ENCODE results near the gene TMEM242. TPM values are rescaled to one million over a fixed set of nuclear protein-coding genes. Genes with fewer than 3 reads are reported as not detected.

TMEM242 gene
- total RNA-seq, 1 donor from 2014 or later, result 12.4 TPM

DNA sequence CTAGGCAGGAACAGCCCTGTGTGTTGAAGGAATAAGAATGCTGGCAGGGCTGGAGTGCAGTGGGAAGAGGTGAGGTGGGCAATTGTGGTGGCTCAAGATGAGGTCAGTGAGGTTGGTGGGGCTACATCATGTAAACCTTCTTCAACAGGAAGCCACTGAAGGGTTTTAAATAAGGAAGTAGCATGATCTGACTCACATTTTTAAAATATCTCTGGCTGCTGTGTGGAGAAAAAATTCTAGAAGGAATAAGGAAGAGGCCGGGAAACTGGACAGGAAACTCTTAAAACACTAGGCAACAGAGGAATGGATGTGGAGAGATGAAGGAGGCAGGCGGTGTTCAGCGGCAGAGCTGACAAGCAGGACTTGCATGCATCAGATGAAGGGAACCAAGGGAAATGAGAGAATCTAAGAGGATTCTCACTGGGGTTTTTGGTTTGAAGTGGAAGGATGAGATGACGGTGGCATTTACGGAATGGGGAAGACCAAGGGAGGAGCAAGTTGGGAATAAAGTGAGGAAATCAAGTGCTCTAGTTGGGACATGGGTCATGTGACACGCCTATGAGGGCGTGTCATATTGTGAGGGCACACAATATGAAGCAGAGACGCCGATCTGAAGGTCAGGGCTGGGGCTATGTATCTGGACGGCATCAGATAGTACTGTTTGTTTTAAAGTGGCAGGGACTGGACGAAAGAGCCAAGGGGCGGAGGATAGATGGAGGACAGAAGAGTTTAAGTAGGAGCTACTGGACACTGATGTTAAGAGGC, 18.2 kb downstream of the TMEM242 start:
- peaks cover 4% of the 10 kb centered on the region for H3K4me1 Mint-ChIP-seq (ENCODE audit: low read depth)
- no peak overlapping the region for H3K4me3 Mint-ChIP-seq (ENCODE audit: low read depth)
- peaks cover 1% of the 10 kb centered on the region for H3K36me3 Mint-ChIP-seq (ENCODE audit: insufficient read depth)
- H3K27ac Mint-ChIP-seq, result no peak overlapping the region
- DNase-seq (ENCODE audit: low spot score, unreplicated experiment), result no peak
- H3K27me3 Mint-ChIP-seq, result no peaks in the 10 kb centered on the region
- TF ChIP-seq, protein P1, sequence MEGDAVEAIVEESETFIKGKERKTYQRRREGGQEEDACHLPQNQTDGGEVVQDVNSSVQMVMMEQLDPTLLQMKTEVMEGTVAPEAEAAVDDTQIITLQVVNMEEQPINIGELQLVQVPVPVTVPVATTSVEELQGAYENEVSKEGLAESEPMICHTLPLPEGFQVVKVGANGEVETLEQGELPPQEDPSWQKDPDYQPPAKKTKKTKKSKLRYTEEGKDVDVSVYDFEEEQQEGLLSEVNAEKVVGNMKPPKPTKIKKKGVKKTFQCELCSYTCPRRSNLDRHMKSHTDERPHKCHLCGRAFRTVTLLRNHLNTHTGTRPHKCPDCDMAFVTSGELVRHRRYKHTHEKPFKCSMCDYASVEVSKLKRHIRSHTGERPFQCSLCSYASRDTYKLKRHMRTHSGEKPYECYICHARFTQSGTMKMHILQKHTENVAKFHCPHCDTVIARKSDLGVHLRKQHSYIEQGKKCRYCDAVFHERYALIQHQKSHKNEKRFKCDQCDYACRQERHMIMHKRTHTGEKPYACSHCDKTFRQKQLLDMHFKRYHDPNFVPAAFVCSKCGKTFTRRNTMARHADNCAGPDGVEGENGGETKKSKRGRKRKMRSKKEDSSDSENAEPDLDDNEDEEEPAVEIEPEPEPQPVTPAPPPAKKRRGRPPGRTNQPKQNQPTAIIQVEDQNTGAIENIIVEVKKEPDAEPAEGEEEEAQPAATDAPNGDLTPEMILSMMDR (IDR thresholded peaks at IDR 0.05; ENCODE audit: unreplicated experiment), result no peak
- no peaks in the 10 kb centered on the region for H3K9me3 Mint-ChIP-seq (ENCODE audit: low read depth)

- Mint-ChIP-seq H3K36me3 (ENCODE audit: insufficient read depth) (peaks cover 8% of the 10 kb centered on the region), H3K27ac (no peak overlapping the region), H3K27me3 (no peaks in the 10 kb centered on the region), H3K4me3 (ENCODE audit: low read depth) (no peak overlapping the region), H3K9me3 (ENCODE audit: low read depth) (no peaks in the 10 kb centered on the region), H3K4me1 (ENCODE audit: low read depth) (peaks cover 2% of the 10 kb centered on the region)
- DNase-seq (ENCODE audit: low spot score, unreplicated experiment), result no peak
- TF ChIP-seq, protein P1 (IDR thresholded peaks at IDR 0.05; ENCODE audit: unreplicated experiment), result no peak
These were observed 20.6 kb downstream of the TMEM242 start for GRCh38 chr6:157302736-157303135.

DNA sequence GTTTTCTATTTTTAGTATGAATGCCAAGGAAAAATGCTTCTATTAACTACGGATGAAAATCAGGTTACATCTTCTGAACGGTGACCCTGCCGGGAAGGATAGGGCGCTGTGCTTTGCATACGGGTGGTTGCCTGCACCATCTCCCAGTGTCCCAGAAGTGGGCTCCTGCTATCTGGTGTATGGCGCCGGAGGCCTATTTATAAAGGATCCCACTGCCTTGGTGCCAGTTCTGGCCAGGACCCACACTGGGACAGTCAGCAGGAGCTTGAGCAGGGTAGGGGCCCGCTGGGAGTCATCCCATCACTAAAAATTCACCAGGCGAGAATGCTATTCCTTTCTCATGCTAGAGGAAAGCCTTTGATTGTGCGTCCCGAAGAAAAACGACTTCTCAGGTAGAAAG, 22.9 kb downstream of the TMEM242 start:
- Mint-ChIP-seq H3K36me3 (ENCODE audit: insufficient read depth) (peaks cover 8% of the 10 kb centered on the region), H3K4me3 (ENCODE audit: low read depth) (no peak overlapping the region), H3K4me1 (ENCODE audit: low read depth) (peaks cover 3% of the 10 kb centered on the region), H3K9me3 (ENCODE audit: low read depth) (no peaks in the 10 kb centered on the region), H3K27me3 (no peaks in the 10 kb centered on the region), H3K27ac (no peak overlapping the region)
- TF ChIP-seq, protein P1 (IDR thresholded peaks at IDR 0.05; ENCODE audit: unreplicated experiment), result no peak
- DNase-seq (ENCODE audit: low spot score, unreplicated experiment), result no peak

DNA sequence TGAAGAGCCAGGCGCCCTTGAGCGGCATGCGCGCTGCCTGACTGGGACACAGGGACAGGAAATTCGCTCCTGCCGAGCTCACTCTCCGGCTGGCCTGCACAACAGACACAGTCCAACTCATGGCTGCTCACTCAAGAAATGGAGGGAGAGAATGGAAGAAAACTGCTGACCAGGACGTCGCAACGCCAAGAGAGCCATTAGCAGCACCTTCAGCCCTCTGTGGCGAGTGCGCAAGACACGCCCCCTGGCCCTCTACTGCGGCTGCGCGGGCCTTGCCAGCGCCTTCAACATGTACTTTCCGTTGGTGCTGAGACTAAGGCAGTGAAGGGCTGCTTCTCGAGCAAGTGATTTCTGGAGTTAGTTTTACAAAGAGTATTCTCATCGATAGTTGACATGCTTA, 23.3 kb downstream of the TMEM242 start:
- peaks cover 8% of the 10 kb centered on the region for H3K36me3 Mint-ChIP-seq (ENCODE audit: insufficient read depth)
- TF ChIP-seq, protein P1 (IDR thresholded peaks at IDR 0.05; ENCODE audit: unreplicated experiment), result no peak
- no peaks in the 10 kb centered on the region for H3K9me3 Mint-ChIP-seq (ENCODE audit: low read depth)

DNA sequence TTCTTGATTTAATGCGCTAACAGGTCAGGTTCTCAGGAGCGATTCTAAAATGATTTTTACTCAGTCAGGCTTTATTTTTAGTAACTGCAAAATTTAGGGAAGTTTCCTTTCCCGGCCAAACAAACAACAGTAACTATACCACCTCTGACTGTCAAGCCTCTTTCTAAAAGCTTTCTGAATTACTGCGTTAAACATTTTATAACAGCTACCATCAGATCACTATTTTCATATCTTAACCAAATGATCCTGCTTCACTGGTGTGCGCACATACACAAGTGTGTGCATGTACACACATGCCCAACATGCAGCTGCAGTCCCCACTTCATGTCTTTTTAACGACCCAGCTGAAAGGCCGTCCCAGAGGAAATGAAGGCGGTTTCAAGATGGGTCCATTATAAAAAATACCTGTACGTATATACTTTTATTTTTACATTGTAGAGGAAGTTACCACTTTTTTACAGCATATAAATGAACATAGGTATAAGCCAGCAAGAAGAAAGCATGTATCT, 25.0 kb downstream of the TMEM242 start:
- Mint-ChIP-seq H3K9me3 (ENCODE audit: low read depth) (no peaks in the 10 kb centered on the region), H3K27me3 (no peaks in the 10 kb centered on the region), H3K36me3 (ENCODE audit: insufficient read depth) (peaks cover 10% of the 10 kb centered on the region), H3K4me3 (ENCODE audit: low read depth) (no peak overlapping the region), H3K27ac (no peak overlapping the region), H3K4me1 (ENCODE audit: low read depth) (peaks cover 3% of the 10 kb centered on the region)
- DNase-seq (ENCODE audit: low spot score, unreplicated experiment), result no peak
- TF ChIP-seq, protein P1 (IDR thresholded peaks at IDR 0.05; ENCODE audit: unreplicated experiment), result no peak

More for the DNA sequence above, 23.3 kb downstream of the TMEM242 start:
- DNase-seq (ENCODE audit: low spot score, unreplicated experiment), result no peak
- Mint-ChIP-seq H3K27ac (no peak overlapping the region), H3K4me1 (ENCODE audit: low read depth) (peaks cover 3% of the 10 kb centered on the region), H3K27me3 (no peaks in the 10 kb centered on the region), H3K4me3 (ENCODE audit: low read depth) (no peak overlapping the region)

Measured in progenitor cell of endocrine pancreas (in vitro differentiated cells).